ENCODE measurements around the gene ROBO2. TPM values are rescaled to one million over a fixed set of nuclear protein-coding genes. Genes with fewer than 3 reads are reported as not detected.

The ROBO2 gene
- polyA plus RNA-seq, 2 of the 4 experiments (the other 2 are of a cell fraction), result 0.04 TPM; not detected in 1

DNA sequence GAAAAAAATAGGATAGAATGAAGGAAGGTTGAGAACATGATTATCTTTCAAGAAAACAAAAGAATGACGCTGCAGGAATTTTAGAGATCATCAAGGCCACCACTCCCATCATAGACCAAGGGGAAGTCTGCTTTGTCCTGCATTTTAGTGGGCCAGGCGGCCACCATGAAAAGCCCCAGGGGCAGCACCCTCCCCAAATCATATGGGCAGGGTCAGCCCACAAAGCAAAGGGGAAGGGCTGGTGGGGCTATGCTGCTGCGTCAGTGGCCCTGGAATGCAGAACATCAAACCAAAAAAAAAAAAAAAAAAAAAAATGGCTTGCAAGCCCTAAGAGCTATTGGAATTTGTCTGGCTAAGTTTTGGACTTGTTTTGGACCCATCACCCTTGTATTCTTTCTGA lies 620.8 kb downstream of the ROBO2 start:
- DNase-seq (ENCODE audit: low read depth in 1 of 2, low spot score in 1 of 2) (no peak), FAIRE-seq (no peak)
- TF ChIP-seq, protein P1, sequence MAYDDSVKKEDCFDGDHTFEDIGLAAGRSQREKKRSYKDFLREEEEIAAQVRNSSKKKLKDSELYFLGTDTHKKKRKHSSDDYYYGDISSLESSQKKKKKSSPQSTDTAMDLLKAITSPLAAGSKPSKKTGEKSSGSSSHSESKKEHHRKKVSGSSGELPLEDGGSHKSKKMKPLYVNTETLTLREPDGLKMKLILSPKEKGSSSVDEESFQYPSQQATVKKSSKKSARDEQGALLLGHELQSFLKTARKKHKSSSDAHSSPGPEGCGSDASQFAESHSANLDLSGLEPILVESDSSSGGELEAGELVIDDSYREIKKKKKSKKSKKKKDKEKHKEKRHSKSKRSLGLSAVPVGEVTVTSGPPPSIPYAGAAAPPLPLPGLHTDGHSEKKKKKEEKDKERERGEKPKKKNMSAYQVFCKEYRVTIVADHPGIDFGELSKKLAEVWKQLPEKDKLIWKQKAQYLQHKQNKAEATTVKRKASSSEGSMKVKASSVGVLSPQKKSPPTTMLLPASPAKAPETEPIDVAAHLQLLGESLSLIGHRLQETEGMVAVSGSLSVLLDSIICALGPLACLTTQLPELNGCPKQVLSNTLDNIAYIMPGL (CRISPR knock-in tag; IDR thresholded peaks at IDR 0.05; ENCODE audit: borderline replicate concordance), result no peak
- TF ChIP-seq EHMT2 (IDR thresholded peaks at IDR 0.05; ENCODE audit: low read depth) (no peak), CBX2 (IDR thresholded peaks at IDR 0.05; ENCODE audit: borderline replicate concordance, low read depth) (no peak), FOSL2 (IDR thresholded peaks at IDR 0.05) (no peak), FOSL2 (CRISPR knock-in tag; IDR thresholded peaks at IDR 0.05) (no peak)
- TF ChIP-seq, protein P2, sequence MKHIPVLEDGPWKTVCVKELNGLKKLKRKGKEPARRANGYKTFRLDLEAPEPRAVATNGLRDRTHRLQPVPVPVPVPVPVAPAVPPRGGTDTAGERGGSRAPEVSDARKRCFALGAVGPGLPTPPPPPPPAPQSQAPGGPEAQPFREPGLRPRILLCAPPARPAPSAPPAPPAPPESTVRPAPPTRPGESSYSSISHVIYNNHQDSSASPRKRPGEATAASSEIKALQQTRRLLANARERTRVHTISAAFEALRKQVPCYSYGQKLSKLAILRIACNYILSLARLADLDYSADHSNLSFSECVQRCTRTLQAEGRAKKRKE (CRISPR knock-in tag; IDR thresholded peaks at IDR 0.05; ENCODE audit: low read depth), result no peak
- TF ChIP-seq, protein P3, sequence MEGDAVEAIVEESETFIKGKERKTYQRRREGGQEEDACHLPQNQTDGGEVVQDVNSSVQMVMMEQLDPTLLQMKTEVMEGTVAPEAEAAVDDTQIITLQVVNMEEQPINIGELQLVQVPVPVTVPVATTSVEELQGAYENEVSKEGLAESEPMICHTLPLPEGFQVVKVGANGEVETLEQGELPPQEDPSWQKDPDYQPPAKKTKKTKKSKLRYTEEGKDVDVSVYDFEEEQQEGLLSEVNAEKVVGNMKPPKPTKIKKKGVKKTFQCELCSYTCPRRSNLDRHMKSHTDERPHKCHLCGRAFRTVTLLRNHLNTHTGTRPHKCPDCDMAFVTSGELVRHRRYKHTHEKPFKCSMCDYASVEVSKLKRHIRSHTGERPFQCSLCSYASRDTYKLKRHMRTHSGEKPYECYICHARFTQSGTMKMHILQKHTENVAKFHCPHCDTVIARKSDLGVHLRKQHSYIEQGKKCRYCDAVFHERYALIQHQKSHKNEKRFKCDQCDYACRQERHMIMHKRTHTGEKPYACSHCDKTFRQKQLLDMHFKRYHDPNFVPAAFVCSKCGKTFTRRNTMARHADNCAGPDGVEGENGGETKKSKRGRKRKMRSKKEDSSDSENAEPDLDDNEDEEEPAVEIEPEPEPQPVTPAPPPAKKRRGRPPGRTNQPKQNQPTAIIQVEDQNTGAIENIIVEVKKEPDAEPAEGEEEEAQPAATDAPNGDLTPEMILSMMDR (IDR thresholded peaks at IDR 0.05), result no peak
- TF ChIP-seq, protein P4, sequence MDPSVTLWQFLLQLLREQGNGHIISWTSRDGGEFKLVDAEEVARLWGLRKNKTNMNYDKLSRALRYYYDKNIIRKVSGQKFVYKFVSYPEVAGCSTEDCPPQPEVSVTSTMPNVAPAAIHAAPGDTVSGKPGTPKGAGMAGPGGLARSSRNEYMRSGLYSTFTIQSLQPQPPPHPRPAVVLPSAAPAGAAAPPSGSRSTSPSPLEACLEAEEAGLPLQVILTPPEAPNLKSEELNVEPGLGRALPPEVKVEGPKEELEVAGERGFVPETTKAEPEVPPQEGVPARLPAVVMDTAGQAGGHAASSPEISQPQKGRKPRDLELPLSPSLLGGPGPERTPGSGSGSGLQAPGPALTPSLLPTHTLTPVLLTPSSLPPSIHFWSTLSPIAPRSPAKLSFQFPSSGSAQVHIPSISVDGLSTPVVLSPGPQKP (IDR thresholded peaks at IDR 0.05; ENCODE audit: low read depth, low read length), result no peak

DNA sequence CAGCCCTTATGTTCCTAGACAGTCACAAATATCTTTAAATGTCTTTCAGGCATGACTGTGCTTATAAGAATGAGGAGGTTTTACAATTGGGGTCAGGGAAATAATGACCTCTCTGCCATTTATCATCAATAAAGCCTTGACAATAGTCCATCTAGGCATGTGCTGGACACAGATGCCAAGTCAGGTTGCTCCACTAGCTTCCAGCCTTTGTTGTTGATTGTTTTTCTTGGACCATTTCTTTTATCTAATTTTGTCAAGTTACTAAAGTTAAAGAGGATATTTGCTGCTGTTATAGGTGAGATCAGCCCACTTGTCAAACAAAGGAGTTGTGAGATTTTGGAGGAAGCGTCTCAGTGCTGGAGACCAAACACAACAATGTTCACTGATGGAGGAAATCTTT lies 628.0 kb downstream of the ROBO2 start:
- DNase-seq (ENCODE audit: low read depth in 1 of 2, low spot score in 1 of 2), result no peak
- TF ChIP-seq BHLHE40 (IDR thresholded peaks at IDR 0.05; ENCODE audit: low read depth, low read length) (no peak), MYC (IDR thresholded peaks at IDR 0.05; ENCODE audit: borderline replicate concordance, low read length) (no peak)
- no peak overlapping the region for H3K27ac ChIP-seq
- WGBS (ENCODE audit: missing lambda C conversion rate), result 4% methylated on average over 1 of the region's 1 CpG
- H3K4me3 ChIP-seq, result no peak overlapping the region
- no peak overlapping the region for H3K4me2 ChIP-seq
- ChIA-PET CTCF (no interaction called here), POLR2A (no interaction called here)
- no peak for FAIRE-seq
- H3K4me1 ChIP-seq, result no peaks in the 10 kb centered on the region
- ATAC-seq, result no peak
- no peaks in the 10 kb centered on the region for H3K9me3 ChIP-seq

More for the DNA sequence above, 620.8 kb downstream of the ROBO2 start:
- 0% methylated on average over 3 of the region's 3 CpGs for WGBS (ENCODE audit: missing lambda C conversion rate)
- H3K27ac ChIP-seq, result no peak overlapping the region
- no peak overlapping the region for H3K4me2 ChIP-seq
- H3K4me3 ChIP-seq, result no peak overlapping the region
- no peaks in the 10 kb centered on the region; the same call in 2 of the 3 replicates for H3K9me3 ChIP-seq
- ChIA-PET POLR2A (no interaction called here), CTCF (no interaction called here)
- H3K4me1 ChIP-seq, result no peaks in the 10 kb centered on the region
- ATAC-seq, result no peak

DNA sequence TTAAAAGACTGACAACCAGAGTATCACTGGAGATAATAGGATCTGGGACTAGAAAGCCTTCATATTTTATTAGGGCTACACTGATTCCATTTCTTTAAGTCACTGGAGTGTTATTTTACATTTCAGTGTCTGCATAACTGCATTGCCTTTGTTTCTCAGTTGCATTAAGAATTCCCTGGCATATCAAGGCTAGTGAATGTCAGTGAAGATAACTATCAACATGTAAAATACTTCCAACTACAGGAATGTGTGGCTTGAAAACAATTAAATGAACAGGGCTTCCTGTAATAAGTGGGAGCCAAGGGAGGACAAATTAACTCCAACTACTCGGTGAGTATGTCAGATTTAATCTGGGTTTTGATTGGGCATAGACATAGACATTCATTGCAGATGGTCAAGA lies 628.5 kb downstream of the ROBO2 start:
- no peak for FAIRE-seq
- H3K9me3 ChIP-seq, result no peaks in the 10 kb centered on the region
- no peak overlapping the region for H3K27ac ChIP-seq
- 0% methylated on average over 1 of the region's 1 CpG for WGBS (ENCODE audit: missing lambda C conversion rate)
- no peak for ATAC-seq
- TF ChIP-seq, protein P5, sequence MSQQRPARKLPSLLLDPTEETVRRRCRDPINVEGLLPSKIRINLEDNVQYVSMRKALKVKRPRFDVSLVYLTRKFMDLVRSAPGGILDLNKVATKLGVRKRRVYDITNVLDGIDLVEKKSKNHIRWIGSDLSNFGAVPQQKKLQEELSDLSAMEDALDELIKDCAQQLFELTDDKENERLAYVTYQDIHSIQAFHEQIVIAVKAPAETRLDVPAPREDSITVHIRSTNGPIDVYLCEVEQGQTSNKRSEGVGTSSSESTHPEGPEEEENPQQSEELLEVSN (IDR thresholded peaks at IDR 0.05; ENCODE audit: borderline replicate concordance, low read depth), result no peak
- no peak for TF ChIP-seq HOXA7 (CRISPR knock-in tag; IDR thresholded peaks at IDR 0.05)
- no peak for TF ChIP-seq JUNB (IDR thresholded peaks at IDR 0.05)
- TF ChIP-seq, protein P6, sequence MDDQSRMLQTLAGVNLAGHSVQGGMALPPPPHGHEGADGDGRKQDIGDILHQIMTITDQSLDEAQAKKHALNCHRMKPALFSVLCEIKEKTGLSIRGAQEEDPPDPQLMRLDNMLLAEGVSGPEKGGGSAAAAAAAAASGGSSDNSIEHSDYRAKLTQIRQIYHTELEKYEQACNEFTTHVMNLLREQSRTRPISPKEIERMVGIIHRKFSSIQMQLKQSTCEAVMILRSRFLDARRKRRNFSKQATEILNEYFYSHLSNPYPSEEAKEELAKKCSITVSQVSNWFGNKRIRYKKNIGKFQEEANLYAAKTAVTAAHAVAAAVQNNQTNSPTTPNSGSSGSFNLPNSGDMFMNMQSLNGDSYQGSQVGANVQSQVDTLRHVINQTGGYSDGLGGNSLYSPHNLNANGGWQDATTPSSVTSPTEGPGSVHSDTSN (IDR thresholded peaks at IDR 0.05), result no peak
- TF ChIP-seq FOXS1 (CRISPR knock-in tag; IDR thresholded peaks at IDR 0.05), result no peak
- TF ChIP-seq RAD21 (conservative IDR thresholded peaks at IDR 0.05 in 1 of 2, IDR thresholded peaks at IDR 0.05 in 1 of 2), result no peak
- ChIA-PET CTCF (no interaction called here), POLR2A (no interaction called here)
- H3K4me1 ChIP-seq, result no peaks in the 10 kb centered on the region
- H3K4me3 ChIP-seq, result no peak overlapping the region
- DNase-seq (ENCODE audit: low read depth in 1 of 2, low spot score in 1 of 2), result no peak
- no peak overlapping the region for H3K4me2 ChIP-seq
